K562 (cell line): ENCODE measurements around the gene MTO1. TPM values are rescaled to one million over a fixed set of nuclear protein-coding genes. Genes with fewer than 3 reads are reported as not detected.
A peak's percentile ranks its signal among the peaks of the same experiment; 100 is the strongest.

ENCODE experiments used
- BCLAF1 ChIP-seq, 2 experiments: fragments of 450-650 bp in 1 of 2; IDR thresholded peaks; 2 replicates each; pipeline ENCODE4 v1.6.1; 2011 to 2017; ENCODE audit warnings: low read depth in 2 of 2, antibody characterized with exemption in 1 of 2, borderline replicate concordance in 1 of 2, low read length in 1 of 2, mild to moderate bottlenecking in 1 of 2, mixed read lengths in 1 of 2; ENCODE audit not compliant: control insufficient read depth in 1 of 2
- E2F6 ChIP-seq, 2 experiments: IDR thresholded peaks; 2 replicates each; pipeline ENCODE4 v1.6.1; 2011; ENCODE audit warnings: borderline replicate concordance in 1 of 2, control low read depth in 1 of 2, low read depth in 1 of 2, low read length in 1 of 2, mild to moderate bottlenecking in 1 of 2, mixed read lengths in 1 of 2, moderate library complexity in 1 of 2; ENCODE audit not compliant: insufficient read depth in 1 of 2, insufficient read length in 1 of 2, poor library complexity in 1 of 2, severe bottlenecking in 1 of 2; ENCODE audit errors: extremely low read depth in 1 of 2
- EHMT2 ChIP-seq: fragments of 450-650 bp; IDR thresholded peaks from 2 replicates; pipeline ENCODE4 v1.6.1; 2018; ENCODE audit warnings: antibody characterized with exemption
- EP300 ChIP-seq: IDR thresholded peaks from 2 replicates; pipeline ENCODE4 v1.6.1; 2012; ENCODE audit warnings: low read length, improper control_type of control experiment
- HLTF ChIP-seq: fragments of 450-650 bp; IDR thresholded peaks from 2 replicates; pipeline ENCODE4 v1.6.1; 2016
- HNRNPL ChIP-seq: fragments of 200-400 bp; formaldehyde crosslinking; IDR thresholded peaks from 2 replicates; pipeline ENCODE4 v1.6.1; 2017; ENCODE audit warnings: low read depth, mild to moderate bottlenecking, low read length
- HOMEZ ChIP-seq: fragments of 250-450 bp; sonication (Bioruptor Pico); IDR thresholded peaks from 2 replicates; pipeline ENCODE4 v1.4.0; 2020; ENCODE audit warnings: mild to moderate bottlenecking, moderate library complexity
- ILF3 ChIP-seq: fragments of 450-650 bp; IDR thresholded peaks from 2 replicates; pipeline ENCODE4 v1.6.1; 2018; ENCODE audit warnings: antibody characterized with exemption, mild to moderate bottlenecking, moderate library complexity, borderline replicate concordance
- NCOR1 ChIP-seq: fragments of 450-650 bp; IDR thresholded peaks from 2 replicates; pipeline ENCODE4 v1.6.1; 2016; ENCODE audit warnings: mild to moderate bottlenecking, moderate library complexity
- NFIC ChIP-seq: fragments of 450-650 bp; IDR thresholded peaks from 2 replicates; pipeline ENCODE4 v1.6.1; 2017; ENCODE audit warnings: mild to moderate bottlenecking, inconsistent platforms
- NR1H2 ChIP-seq: sonication (generic); formaldehyde crosslinking; IDR thresholded peaks from 2 replicates; pipeline ENCODE4 v1.4.0; 2020; ENCODE audit warnings: mild to moderate bottlenecking, missing genetic modification reagents
- NR4A1 ChIP-seq, 2 experiments: fragments of 250-450 bp in 1 of 2; fragments of 450-650 bp in 1 of 2; sonication (Bioruptor Pico) in 1 of 2; IDR thresholded peaks; 2 replicates each; pipeline versions ENCODE4 v1.4.0 to v1.6.1; 2016 to 2020; ENCODE audit warnings: mild to moderate bottlenecking in 2 of 2, missing compliant biosample characterization in 1 of 2, missing genetic modification characterization in 1 of 2, moderate library complexity in 1 of 2
- PHB2 ChIP-seq: fragments of 450-650 bp; IDR thresholded peaks from 2 replicates; pipeline ENCODE4 v1.6.1; 2017; ENCODE audit warnings: low read depth
- SRSF3 ChIP-seq: fragments of 200-400 bp; formaldehyde crosslinking; IDR thresholded peaks from 2 replicates; pipeline ENCODE4 v1.6.1; 2016; ENCODE audit warnings: mild to moderate bottlenecking, low read length, moderate library complexity; ENCODE audit not compliant: insufficient read depth
- TAF1 ChIP-seq: IDR thresholded peaks from 2 replicates; pipeline ENCODE4 v1.6.1; 2011; ENCODE audit warnings: mild to moderate bottlenecking, low read length, moderate library complexity; ENCODE audit not compliant: insufficient read depth, control insufficient read depth, severe bottlenecking; ENCODE audit errors: extremely low read depth
- TAL1 ChIP-seq: fragments of 450-650 bp; IDR thresholded peaks from 2 replicates; pipeline ENCODE4 v1.6.1; 2016; ENCODE audit warnings: mild to moderate bottlenecking
- TEAD1 ChIP-seq, 2 experiments: fragments of 450-650 bp in 1 of 2; sonication (generic) in 1 of 2; formaldehyde crosslinking; IDR thresholded peaks; 2 replicates each; pipeline versions ENCODE4 v1.4.0 to v1.8.0; 2020 to 2022; ENCODE audit warnings: mild to moderate bottlenecking in 2 of 2, missing genetic modification reagents in 1 of 2
- TOE1 ChIP-seq, 2 experiments: fragments of 450-650 bp in 1 of 2; sonication (generic) in 1 of 2; formaldehyde crosslinking in 1 of 2; IDR thresholded peaks; 2 replicates each; pipeline versions ENCODE4 v1.7.1 to v1.8.0; 2016 to 2022; ENCODE audit warnings: borderline replicate concordance in 2 of 2, mild to moderate bottlenecking in 2 of 2, antibody characterized with exemption in 1 of 2, inconsistent platforms in 1 of 2, low read depth in 1 of 2, missing genetic modification reagents in 1 of 2, moderate library complexity in 1 of 2
- ZNF274 ChIP-seq: IDR thresholded peaks from 2 replicates; pipeline ENCODE4 v1.6.1; 2011; ENCODE audit warnings: low read depth, mild to moderate bottlenecking, low read length, moderate library complexity, borderline replicate concordance
- ZNF507 ChIP-seq: conservative IDR thresholded peaks from 2 replicates; pipeline ENCODE4 v1.6.1; 2017; ENCODE audit warnings: missing genetic modification characterization, missing compliant biosample characterization
- ZNF707 ChIP-seq: fragments of 250-450 bp; sonication (Bioruptor Pico); conservative IDR thresholded peaks from 2 replicates; pipeline ENCODE4 v1.8.0; 2022; ENCODE audit warnings: inconsistent platforms, mild to moderate bottlenecking, moderate library complexity
- polyA plus RNA-seq, 8 experiments: library from polyadenylated mRNA; depleted of rRNA in 4 of 8; stranded (reverse) in 5 of 8; unstranded in 3 of 8; fragments of >200 nt; fragmentation: Nextera tagmentation in 2 of 8; fragmentation: Illumina TruSeq in 1 of 8; extraction: Ambion mirVana in 2 of 8; extraction: Trizol in 1 of 8; gene quantifications; 2 replicates each; pipeline versions ENCODE4 v1.2.1 to v1.2.3, GENCODE V29; 2011 to 2014; ENCODE audit warnings: inconsistent platforms in 1 of 8, missing spikeins in 1 of 8
- total RNA-seq, 7 experiments: library from RNA; depleted of rRNA in 6 of 7; stranded (reverse); fragments of >200 nt in 6 of 7; fragmentation: Illumina TruSeq in 2 of 7; extraction: Trizol in 2 of 7; gene quantifications; 2 replicates each; pipeline versions ENCODE4 v1.2.1 to v1.2.3, GENCODE V29; 2011 to 2021; ENCODE audit warnings: low replicate concordance in 1 of 7

MTO1 gene
- total and polyA plus RNA-seq, 9 of the 15 experiments (the other 6 are each of a cell fraction or from before 2014, with no cell fraction given): 33.4 to 62.3 (median 50.6) TPM

GRCh38 chr6:73461537-73462350 is at the start of gene MTO1 (continued):
- peak; percentile 93 for TF ChIP-seq TAF1
- TF ChIP-seq ZNF507 (tag): no peak
- peak; percentile 80; the same call in 1 of the 2 replicates for TF ChIP-seq TOE1 (IDR thresholded peaks at IDR 0.05; ENCODE audit: borderline replicate concordance)
- TF ChIP-seq TOE1 (CRISPR knock-in tag; IDR thresholded peaks at IDR 0.05; ENCODE audit: borderline replicate concordance, low read depth): no peak
- no peak for TF ChIP-seq NCOR1
- no peak for TF ChIP-seq PHB2
- no peak for TF ChIP-seq ZNF274
- peak; percentile 58 for TF ChIP-seq NFIC
- TF ChIP-seq HNRNPL: no peak
- no peak for TF ChIP-seq TAL1
- TF ChIP-seq NR1H2 (CRISPR knock-in tag): no peak
- no peak for TF ChIP-seq ZNF707 (CRISPR knock-in tag)
- TF ChIP-seq HLTF: peak; percentile 63; the same call in 1 of the 2 replicates
- TF ChIP-seq E2F6 (IDR thresholded peaks at IDR 0.05; ENCODE audit: borderline replicate concordance in 1 of 2, extremely low read depth in 1 of 2, insufficient read depth in 1 of 2, insufficient read length in 1 of 2, low read depth in 1 of 2, low read length in 1 of 2, poor library complexity in 1 of 2, severe bottlenecking in 1 of 2): peak; percentile 63 to 66
- no peak for TF ChIP-seq BCLAF1 (IDR thresholded peaks at IDR 0.05; ENCODE audit: borderline replicate concordance in 1 of 2, control insufficient read depth in 1 of 2, low read depth in 2 of 2, low read length in 1 of 2)
- no peak for TF ChIP-seq EHMT2
- TF ChIP-seq SRSF3: peak; percentile 97
- peak in 1 of 2 experiments; percentile 79; a peak in 1 of 4 replicates for TF ChIP-seq TEAD1 (CRISPR knock-in tag; IDR thresholded peaks at IDR 0.05)
- TF ChIP-seq HOMEZ: no peak
- no peak for TF ChIP-seq ILF3
- no peak for TF ChIP-seq NR4A1 (CRISPR knock-in tag; IDR thresholded peaks at IDR 0.05)
- TF ChIP-seq NR4A1 (tag; IDR thresholded peaks at IDR 0.05): peak; percentile 44; the same call in 1 of the 2 replicates
- 0 out of 2 replicates have a peak, but pooled peaks have one; percentile 12 for TF ChIP-seq EP300
